ENCODE data around the gene TBC1D16. TPM values are rescaled to one million over a fixed set of nuclear protein-coding genes. Genes with fewer than 3 reads are reported as not detected.
A peak's percentile ranks its signal among the peaks of the same experiment; 100 is the strongest.

Gene TBC1D16
- total RNA-seq, 2 donors from 2014 or later = 1.9 to 2.6 TPM

- no peaks in the 10 kb centered on the region for H3K9me3 ChIP-seq (ENCODE audit: control insufficient read depth, low read length, poor library complexity, severe bottlenecking)
- H3K27me3 Mint-ChIP-seq = peaks cover 6% of the 10 kb centered on the region
- H3K4me3 Mint-ChIP-seq = no peak overlapping the region
- peaks cover 2% of the 10 kb centered on the region for H3K4me1 Mint-ChIP-seq
- no peak for ATAC-seq
- peak overlapping the region; percentile 37 for H3K27ac Mint-ChIP-seq
- no peaks in the 10 kb centered on the region for H3K36me3 Mint-ChIP-seq (ENCODE audit: low read depth)
- DNase-seq = no peak
Measured at GRCh38 chr17:79981661-79982101, 54.0 kb downstream of the TBC1D16 start.

GRCh38 chr17:79981090-79981489 is 54.6 kb downstream of the TBC1D16 start:
- H3K4me1 Mint-ChIP-seq = peaks cover 2% of the 10 kb centered on the region
- ATAC-seq = no peak
- H3K4me3 Mint-ChIP-seq = no peak overlapping the region
- no peak for DNase-seq
- H3K27ac Mint-ChIP-seq = peak overlapping the region; percentile 37
- H3K27me3 Mint-ChIP-seq = peaks cover 6% of the 10 kb centered on the region
- H3K9me3 ChIP-seq (ENCODE audit: control insufficient read depth, low read length, poor library complexity, severe bottlenecking) = no peaks in the 10 kb centered on the region
- no peaks in the 10 kb centered on the region for H3K36me3 Mint-ChIP-seq (ENCODE audit: low read depth)

DNA sequence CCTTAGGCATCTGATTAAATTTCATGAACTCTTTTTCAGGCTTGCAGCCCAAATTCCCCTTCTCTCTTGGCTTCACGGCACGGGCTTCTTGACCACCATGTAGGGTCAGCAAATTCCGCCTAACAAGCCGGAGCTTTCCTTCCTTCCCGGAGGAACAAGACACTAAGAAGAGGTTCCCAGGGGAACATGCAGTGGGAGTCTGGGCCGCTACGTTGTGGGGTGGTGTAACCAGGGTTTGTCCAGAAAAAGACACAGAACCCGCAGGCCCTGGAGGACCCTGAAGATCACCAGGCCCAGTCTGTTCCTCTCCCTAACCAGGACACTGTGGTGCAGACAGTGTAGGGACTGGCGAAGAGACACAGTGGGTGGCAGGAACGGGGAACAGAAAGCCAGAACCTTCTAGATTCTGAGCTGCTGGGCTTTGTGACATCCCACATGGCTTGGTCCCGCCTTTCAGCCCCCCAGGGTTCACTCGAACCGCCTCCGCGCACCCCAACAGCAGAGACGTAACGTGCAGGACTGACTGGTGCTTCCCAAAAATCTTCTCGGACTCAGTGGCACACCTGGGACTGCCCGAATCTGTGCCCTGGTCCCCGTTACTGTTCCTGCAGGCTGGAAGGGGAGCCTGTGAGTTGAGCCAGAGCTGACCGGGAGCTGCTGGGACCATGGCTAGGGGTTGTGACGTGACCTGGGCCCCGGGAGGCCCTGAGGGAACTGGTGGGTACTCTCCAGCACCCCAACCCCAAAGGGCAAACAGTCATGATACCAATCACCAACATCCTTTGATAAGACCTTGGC is 55.2 kb downstream of the TBC1D16 start:
- H3K27ac Mint-ChIP-seq = no peak overlapping the region
- H3K9me3 ChIP-seq (ENCODE audit: control insufficient read depth, low read length, poor library complexity, severe bottlenecking) = no peaks in the 10 kb centered on the region
- H3K27me3 Mint-ChIP-seq = peaks cover 6% of the 10 kb centered on the region
- H3K4me3 Mint-ChIP-seq = no peak overlapping the region
- H3K4me1 Mint-ChIP-seq = peaks cover 2% of the 10 kb centered on the region
- no peak for ATAC-seq
- DNase-seq = no peak
- H3K36me3 Mint-ChIP-seq (ENCODE audit: low read depth) = no peaks in the 10 kb centered on the region

- ATAC-seq (no peak), DNase-seq (no peak)
- Mint-ChIP-seq H3K4me1 (peaks cover 2% of the 10 kb centered on the region), H3K4me3 (no peak overlapping the region), H3K27me3 (peaks cover 6% of the 10 kb centered on the region), H3K36me3 (ENCODE audit: low read depth) (no peaks in the 10 kb centered on the region), H3K27ac (no peak overlapping the region)
- no peaks in the 10 kb centered on the region for H3K9me3 ChIP-seq (ENCODE audit: control insufficient read depth, low read length, poor library complexity, severe bottlenecking)
Measured at GRCh38 chr17:79979816-79980215, 55.9 kb downstream of the TBC1D16 start.

- Mint-ChIP-seq H3K36me3 (ENCODE audit: low read depth) (no peaks in the 10 kb centered on the region), H3K27me3 (peaks cover 6% of the 10 kb centered on the region), H3K4me3 (no peak overlapping the region), H3K4me1 (peaks cover 2% of the 10 kb centered on the region), H3K27ac (no peak overlapping the region)
- ATAC-seq (no peak), DNase-seq (no peak)
- H3K9me3 ChIP-seq (ENCODE audit: control insufficient read depth, low read length, poor library complexity, severe bottlenecking) = no peaks in the 10 kb centered on the region
Measured at GRCh38 chr17:79979221-79979741, 56.4 kb downstream of the TBC1D16 start.

DNA sequence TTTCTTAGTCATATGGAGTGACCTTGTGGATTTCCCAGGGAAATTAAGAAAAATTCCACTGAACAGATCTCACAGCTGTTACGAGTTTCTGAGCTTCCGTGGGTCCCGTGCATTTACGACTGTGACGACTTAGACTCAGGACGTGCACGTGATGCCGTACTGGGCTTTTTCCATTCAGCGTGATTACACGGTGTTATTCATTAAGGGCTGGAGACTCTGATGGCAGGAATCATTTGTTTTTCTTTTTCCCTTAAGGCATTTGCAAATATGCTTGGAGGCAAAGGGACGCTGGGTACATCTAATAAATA is 57.2 kb downstream of the TBC1D16 start:
- H3K4me1 Mint-ChIP-seq = peaks cover 2% of the 10 kb centered on the region
- ATAC-seq (no peak), DNase-seq (no peak)
- H3K27ac Mint-ChIP-seq = no peak overlapping the region
- no peaks in the 10 kb centered on the region for H3K9me3 ChIP-seq (ENCODE audit: control insufficient read depth, low read length, poor library complexity, severe bottlenecking)
- H3K27me3 Mint-ChIP-seq = peaks cover 6% of the 10 kb centered on the region
- H3K4me3 Mint-ChIP-seq = no peak overlapping the region
- no peaks in the 10 kb centered on the region for H3K36me3 Mint-ChIP-seq (ENCODE audit: low read depth)

DNA sequence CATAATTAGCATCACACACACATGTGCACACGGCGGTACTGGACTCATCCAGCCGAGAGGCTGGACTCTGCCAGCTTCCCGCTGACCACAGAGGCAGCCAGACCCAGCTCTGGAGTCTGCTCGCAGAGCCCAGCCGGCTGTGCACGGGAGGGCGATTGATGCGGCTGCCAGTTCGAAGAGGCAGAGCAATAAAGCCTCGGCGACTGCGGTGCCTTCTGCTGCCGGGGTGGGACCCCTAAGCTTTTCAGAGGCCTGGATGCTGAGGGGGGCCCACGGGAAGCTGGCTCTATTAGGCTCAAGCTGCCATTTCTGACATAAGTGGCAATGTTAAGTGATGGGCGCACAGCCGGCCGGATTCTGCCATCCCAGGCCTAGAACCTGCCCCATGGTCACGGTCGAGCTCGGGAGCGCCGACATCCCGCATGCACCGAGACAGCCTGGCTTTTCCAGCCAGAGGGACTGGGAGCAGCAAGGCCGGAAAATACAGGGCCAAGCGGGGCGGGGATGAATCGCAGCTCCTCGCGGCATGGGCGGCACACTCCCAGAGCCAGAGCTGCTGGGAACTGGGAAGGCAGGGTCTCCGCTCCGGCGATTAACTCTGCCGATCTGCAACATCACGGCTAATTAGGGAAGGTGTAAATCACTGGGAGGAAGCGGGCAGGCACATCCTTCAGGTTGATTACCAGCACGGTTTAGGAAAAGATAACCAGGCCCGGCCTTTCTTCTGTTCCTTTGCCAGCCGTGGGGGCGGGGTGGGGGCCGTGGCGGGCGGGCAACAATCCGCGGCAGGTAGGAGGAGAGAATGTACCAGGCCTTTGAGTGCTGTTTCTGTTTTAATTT is 57.7 kb downstream of the TBC1D16 start:
- Mint-ChIP-seq H3K27me3 (peaks cover under 1% of the 10 kb centered on the region), H3K27ac (no peak overlapping the region), H3K36me3 (ENCODE audit: low read depth) (no peaks in the 10 kb centered on the region), H3K4me3 (no peak overlapping the region), H3K4me1 (peaks cover 2% of the 10 kb centered on the region)
- DNase-seq (no peak), ATAC-seq (no peak)
- no peaks in the 10 kb centered on the region for H3K9me3 ChIP-seq (ENCODE audit: control insufficient read depth, low read length, poor library complexity, severe bottlenecking)

GRCh38 chr17:79977161-79977631 is 58.5 kb downstream of the TBC1D16 start:
- no peaks in the 10 kb centered on the region for H3K27me3 Mint-ChIP-seq
- no peaks in the 10 kb centered on the region for H3K9me3 ChIP-seq (ENCODE audit: control insufficient read depth, low read length, poor library complexity, severe bottlenecking)
- no peaks in the 10 kb centered on the region for H3K4me1 Mint-ChIP-seq
- H3K27ac Mint-ChIP-seq = peak overlapping the region; percentile 14
- no peaks in the 10 kb centered on the region for H3K36me3 Mint-ChIP-seq (ENCODE audit: low read depth)
- no peak overlapping the region for H3K4me3 Mint-ChIP-seq
- DNase-seq (no peak), ATAC-seq (no peak)

- Mint-ChIP-seq H3K36me3 (ENCODE audit: low read depth) (no peaks in the 10 kb centered on the region), H3K4me1 (no peaks in the 10 kb centered on the region), H3K27ac (no peak overlapping the region), H3K27me3 (peaks cover 3% of the 10 kb centered on the region), H3K4me3 (no peak overlapping the region)
- ATAC-seq (no peak), DNase-seq (no peak)
- no peaks in the 10 kb centered on the region for H3K9me3 ChIP-seq (ENCODE audit: control insufficient read depth, low read length, poor library complexity, severe bottlenecking)
Measured at GRCh38 chr17:79976451-79976850, 59.2 kb downstream of the TBC1D16 start.

DNA sequence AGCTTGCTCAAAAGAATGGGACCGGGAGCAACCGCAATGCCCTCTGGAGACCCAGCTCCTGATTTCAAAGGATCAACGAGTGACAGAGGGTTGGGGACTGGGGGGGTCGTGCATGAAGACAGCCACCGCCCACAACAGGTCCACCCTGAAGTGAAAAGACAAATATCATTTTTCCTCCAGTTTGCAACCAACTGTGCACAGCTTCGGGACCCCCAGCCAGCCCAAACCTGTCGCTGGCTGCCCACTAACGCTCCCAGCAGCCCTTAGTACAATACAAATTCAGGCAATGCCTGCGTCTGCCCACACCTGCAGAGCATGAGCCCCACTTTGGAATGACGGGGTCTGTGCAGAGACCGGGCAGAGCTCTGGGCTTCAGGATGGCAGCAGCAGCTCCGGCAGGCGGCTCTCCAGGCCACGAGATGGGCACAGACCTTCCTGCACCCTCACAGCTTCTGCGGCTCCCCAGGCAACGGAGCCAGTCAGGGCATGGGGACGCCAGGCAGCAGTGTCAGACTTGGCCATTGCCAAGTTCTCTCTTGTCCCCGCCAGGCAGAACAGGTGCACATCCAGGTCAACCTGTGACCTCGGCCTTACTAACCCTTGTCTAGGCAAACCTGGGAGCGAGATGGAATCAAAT is 60.1 kb downstream of the TBC1D16 start:
- Mint-ChIP-seq H3K4me1 (no peaks in the 10 kb centered on the region), H3K36me3 (ENCODE audit: low read depth) (no peaks in the 10 kb centered on the region), H3K27ac (no peak overlapping the region), H3K4me3 (no peak overlapping the region), H3K27me3 (peaks cover 4% of the 10 kb centered on the region)
- no peaks in the 10 kb centered on the region for H3K9me3 ChIP-seq (ENCODE audit: control insufficient read depth, low read length, poor library complexity, severe bottlenecking)
- no peak for ATAC-seq
- DNase-seq = no peak

DNA sequence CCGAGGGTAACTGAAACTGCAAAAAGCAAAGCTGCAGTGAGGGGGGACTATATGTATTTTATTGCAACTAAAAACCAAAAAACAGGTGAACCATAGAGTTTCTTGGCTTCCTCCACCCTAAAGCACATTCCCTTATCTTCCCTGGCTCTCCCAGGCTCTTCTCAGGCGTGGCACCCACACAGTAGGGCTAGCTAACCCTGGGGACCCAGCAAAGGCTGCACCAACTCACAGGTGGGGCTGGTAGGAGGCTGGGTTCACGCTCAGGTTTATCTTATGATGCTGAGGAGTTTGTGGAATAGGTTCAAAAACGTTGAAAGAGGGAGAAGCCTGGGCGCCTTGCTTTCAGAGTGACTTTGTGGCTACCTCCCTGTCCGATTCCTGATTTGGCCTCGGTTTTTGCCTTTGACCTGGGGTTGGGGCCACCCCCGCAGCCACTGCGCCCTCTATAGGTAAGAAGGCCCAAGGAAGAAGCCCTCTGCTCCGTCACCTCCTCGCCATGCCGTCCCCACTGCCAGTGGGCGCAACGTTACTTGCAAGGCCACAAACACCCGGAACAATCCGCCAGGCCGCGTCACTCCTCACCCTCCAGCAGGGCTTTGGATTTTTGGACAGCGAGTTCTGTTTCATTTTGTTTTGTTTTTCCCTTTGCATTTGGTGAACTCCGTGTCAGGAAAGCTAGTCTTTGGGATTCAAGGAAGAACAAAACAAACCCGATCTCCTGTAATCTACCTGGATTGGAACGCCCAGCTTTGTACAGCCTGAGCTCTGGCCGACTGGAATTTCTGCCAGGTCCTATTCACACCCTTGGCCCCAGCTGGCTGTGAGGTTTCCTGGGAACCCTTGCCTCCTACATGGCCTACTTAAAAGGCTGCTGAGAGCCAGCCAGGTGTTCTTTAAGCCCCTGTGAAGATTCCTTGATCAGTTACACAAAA is 60.8 kb downstream of the TBC1D16 start:
- H3K36me3 Mint-ChIP-seq (ENCODE audit: low read depth) = no peaks in the 10 kb centered on the region
- no peak overlapping the region for H3K27ac Mint-ChIP-seq
- no peaks in the 10 kb centered on the region for H3K4me1 Mint-ChIP-seq
- ATAC-seq (no peak), DNase-seq (no peak)
- H3K9me3 ChIP-seq (ENCODE audit: control insufficient read depth, low read length, poor library complexity, severe bottlenecking) = no peaks in the 10 kb centered on the region
- peaks cover 4% of the 10 kb centered on the region for H3K27me3 Mint-ChIP-seq
- H3K4me3 Mint-ChIP-seq = no peak overlapping the region

DNA sequence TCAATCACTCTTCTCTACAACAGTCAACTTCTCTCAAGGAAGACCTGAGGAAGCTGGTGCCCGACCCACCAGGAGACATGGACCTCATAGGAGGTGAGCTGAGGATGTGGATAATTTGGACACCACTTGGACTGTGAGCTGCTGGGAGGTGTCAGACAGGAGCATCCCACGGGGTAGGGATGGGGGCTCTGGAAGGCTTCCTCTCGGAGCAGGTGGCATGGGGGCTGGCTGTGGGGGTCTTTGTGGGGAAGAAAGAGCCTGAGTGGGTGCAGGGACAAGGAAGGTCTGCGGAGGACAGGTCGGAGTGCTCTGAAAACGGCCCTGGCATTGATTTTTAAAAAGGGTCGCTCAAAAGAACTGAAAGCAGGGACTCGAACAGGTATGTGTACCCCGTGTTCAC is 64.0 kb downstream of the TBC1D16 start:
- no peaks in the 10 kb centered on the region for H3K36me3 Mint-ChIP-seq (ENCODE audit: low read depth)
- no peak overlapping the region for H3K4me3 Mint-ChIP-seq
- H3K4me1 Mint-ChIP-seq = no peaks in the 10 kb centered on the region
- peaks cover 5% of the 10 kb centered on the region for H3K27me3 Mint-ChIP-seq
- no peaks in the 10 kb centered on the region for H3K9me3 ChIP-seq (ENCODE audit: control insufficient read depth, low read length, poor library complexity, severe bottlenecking)
- no peak overlapping the region for H3K27ac Mint-ChIP-seq
- ATAC-seq (no peak), DNase-seq (no peak)

Data from T-helper 17 cell (primary cell).